Panc1 (cell line): ENCODE results near the gene C1orf105. TPM values are rescaled to one million over a fixed set of nuclear protein-coding genes. Genes with fewer than 3 reads are reported as not detected.
A peak's percentile ranks its signal among the peaks of the same experiment; 100 is the strongest.

Source experiments
- ATAC-seq: fragments of 200-7000 bp; cut with Tn5 transposase; 2 replicates; pipeline ENCODE4 v1.9.1; 2020; ENCODE audit warnings: mild to moderate bottlenecking, moderate library complexity
- BruUV-seq: library from RNA; stranded (reverse); fragments of 400-500 nt; replicated peaks from 2 replicates; lab custom pipeline; 2021; lab: Mats Ljungman, UMichigan
- CTCF ChIA-PET: fragments of 300-600 bp; sonication (Branson Sonifier 250); formaldehyde crosslinking; loops from one replicate; lab custom pipeline; 2022; ENCODE audit warnings: antibody characterized with exemption; lab: Charles Lee
- POLR2A ChIA-PET: fragments of 300-600 bp; sonication (Branson Sonifier 250); formaldehyde crosslinking; loops from one replicate; lab custom pipeline; 2022; ENCODE audit warnings: antibody characterized with exemption; lab: Charles Lee
- DNase-seq: peaks from one replicate; pipeline ENCODE4 v3.0.0-alpha.2; 2010; ENCODE audit warnings: low read depth, low spot score
- H3K27ac ChIP-seq: 2 replicates; pipeline ENCODE4 v1.5.1; 2011; ENCODE audit warnings: mild to moderate bottlenecking, low read length, inconsistent platforms
- H3K27me3 ChIP-seq: fragments of 200-500 bp; sonication (Bioruptor generic); 2 replicates; pipeline ENCODE4 v1.6.0; 2014; ENCODE audit warnings: low read length, inconsistent platforms; ENCODE audit not compliant: control insufficient read depth, insufficient read depth
- H3K36me3 ChIP-seq: fragments of 200-500 bp; sonication (Bioruptor generic); 2 replicates; pipeline ENCODE4 v1.5.1; 2014; ENCODE audit warnings: inconsistent platforms, mild to moderate bottlenecking, low read length, moderate library complexity; ENCODE audit not compliant: control insufficient read depth, insufficient read depth
- H3K4me1 ChIP-seq: 2 replicates; pipeline ENCODE4 v1.5.1; 2011; ENCODE audit warnings: inconsistent platforms, mild to moderate bottlenecking, low read length, moderate library complexity; ENCODE audit not compliant: control insufficient read depth, insufficient read depth
- H3K4me3 ChIP-seq, 2 experiments: 2 replicates each; pipeline ENCODE4 v1.5.1; 2011 to 2012; ENCODE audit warnings: low read depth in 2 of 2, low read length in 2 of 2, mild to moderate bottlenecking in 2 of 2, inconsistent platforms in 1 of 2, moderate library complexity in 1 of 2
- H3K9me3 ChIP-seq: fragments of 200-500 bp; sonication (Bioruptor generic); 2 replicates; pipeline ENCODE4 v1.5.1; 2014; ENCODE audit warnings: low read depth, mild to moderate bottlenecking, inconsistent platforms, low read length, moderate library complexity; ENCODE audit not compliant: control insufficient read depth, insufficient read depth
- CTCF ChIP-seq: fragments of 450-650 bp; IDR thresholded peaks from 2 replicates; pipeline ENCODE4 v1.5.1; 2017; ENCODE audit warnings: mild to moderate bottlenecking
- POLR2AphosphoS5 ChIP-seq: IDR thresholded peaks from 2 replicates; pipeline ENCODE4 v1.6.1; 2012; ENCODE audit warnings: mild to moderate bottlenecking, low read depth, low read length, moderate library complexity
- SIN3A ChIP-seq: IDR thresholded peaks from 2 replicates; pipeline ENCODE4 v1.6.1; 2012; ENCODE audit warnings: low read depth, mild to moderate bottlenecking, low read length, moderate library complexity, borderline replicate concordance; ENCODE audit not compliant: insufficient read depth
- TCF7L2 ChIP-seq: IDR thresholded peaks from 2 replicates; pipeline ENCODE4 v1.6.1; 2011; ENCODE audit warnings: mild to moderate bottlenecking, low read depth, low read length, inconsistent platforms
- in situ Hi-C: cut with HindIII; loops from 2 replicates; pipeline ENCODE4 v1.10.0; 2016; ENCODE audit warnings: low sequenced_read_pairs, low pct_unique_long_range_greater_than_20kb
- intact Hi-C: fragments of 100-400 bp; cut with micrococcal nuclease; formaldehyde crosslinking; loops from one replicate; pipeline ENCODE4 v1.10.0; 2022; ENCODE audit not compliant: unreplicated experiment
- total RNA-seq: library from RNA; stranded (reverse); gene quantifications from one replicate; pipeline ENCODE4 v1.2.1, GENCODE V29; 2021; ENCODE audit not compliant: unreplicated experiment
- TF ChIP-seq, protein P1 (sequence below), 2 experiments: IDR thresholded peaks; 2 replicates each; pipeline ENCODE4 v1.6.1; 2011 to 2012; ENCODE audit warnings: low read depth in 2 of 2, control low read depth in 1 of 2, low read length in 1 of 2, mild to moderate bottlenecking in 1 of 2, moderate library complexity in 1 of 2; ENCODE audit not compliant: insufficient read depth in 1 of 2

C1orf105 gene
- total RNA-seq, 1 experiment from 2014 or later: not detected

DNA sequence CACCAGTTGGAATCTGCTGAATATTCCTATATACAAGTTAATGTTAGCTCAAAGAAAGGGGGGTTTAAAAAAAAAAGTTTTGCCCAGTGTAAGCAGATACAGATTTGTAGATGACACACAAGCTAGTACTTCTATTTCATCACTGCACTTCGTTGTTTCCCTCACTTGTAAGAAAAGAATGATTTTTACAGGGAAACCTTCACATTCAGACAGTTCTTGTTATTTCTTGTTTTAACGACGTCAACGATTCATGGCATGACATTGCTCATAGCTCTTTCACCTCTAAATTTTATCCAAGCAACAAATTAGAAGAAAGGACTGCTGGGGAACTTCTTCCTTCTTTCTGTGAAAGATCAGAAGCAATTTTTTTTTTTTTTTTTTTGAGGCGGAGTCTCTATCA lies 25.7 kb upstream of the C1orf105 start:
- ATAC-seq (no peak), DNase-seq (no peak)
- TF ChIP-seq TCF7L2: no peak
- TF ChIP-seq, protein P1, sequence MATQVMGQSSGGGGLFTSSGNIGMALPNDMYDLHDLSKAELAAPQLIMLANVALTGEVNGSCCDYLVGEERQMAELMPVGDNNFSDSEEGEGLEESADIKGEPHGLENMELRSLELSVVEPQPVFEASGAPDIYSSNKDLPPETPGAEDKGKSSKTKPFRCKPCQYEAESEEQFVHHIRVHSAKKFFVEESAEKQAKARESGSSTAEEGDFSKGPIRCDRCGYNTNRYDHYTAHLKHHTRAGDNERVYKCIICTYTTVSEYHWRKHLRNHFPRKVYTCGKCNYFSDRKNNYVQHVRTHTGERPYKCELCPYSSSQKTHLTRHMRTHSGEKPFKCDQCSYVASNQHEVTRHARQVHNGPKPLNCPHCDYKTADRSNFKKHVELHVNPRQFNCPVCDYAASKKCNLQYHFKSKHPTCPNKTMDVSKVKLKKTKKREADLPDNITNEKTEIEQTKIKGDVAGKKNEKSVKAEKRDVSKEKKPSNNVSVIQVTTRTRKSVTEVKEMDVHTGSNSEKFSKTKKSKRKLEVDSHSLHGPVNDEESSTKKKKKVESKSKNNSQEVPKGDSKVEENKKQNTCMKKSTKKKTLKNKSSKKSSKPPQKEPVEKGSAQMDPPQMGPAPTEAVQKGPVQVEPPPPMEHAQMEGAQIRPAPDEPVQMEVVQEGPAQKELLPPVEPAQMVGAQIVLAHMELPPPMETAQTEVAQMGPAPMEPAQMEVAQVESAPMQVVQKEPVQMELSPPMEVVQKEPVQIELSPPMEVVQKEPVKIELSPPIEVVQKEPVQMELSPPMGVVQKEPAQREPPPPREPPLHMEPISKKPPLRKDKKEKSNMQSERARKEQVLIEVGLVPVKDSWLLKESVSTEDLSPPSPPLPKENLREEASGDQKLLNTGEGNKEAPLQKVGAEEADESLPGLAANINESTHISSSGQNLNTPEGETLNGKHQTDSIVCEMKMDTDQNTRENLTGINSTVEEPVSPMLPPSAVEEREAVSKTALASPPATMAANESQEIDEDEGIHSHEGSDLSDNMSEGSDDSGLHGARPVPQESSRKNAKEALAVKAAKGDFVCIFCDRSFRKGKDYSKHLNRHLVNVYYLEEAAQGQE (IDR thresholded peaks at IDR 0.05; ENCODE audit: insufficient read depth in 1 of 2, low read depth in 2 of 2, low read length in 1 of 2): no peak
- TF ChIP-seq CTCF: no peak
- TF ChIP-seq POLR2AphosphoS5: no peak
- no peak for TF ChIP-seq SIN3A
- ChIA-PET CTCF (interaction anchor here (0.7 to 1.1 kb wide), 3 partner anchors 40 to 409 kb away, joined by 3 to 7 read pairs (median 5); no protein-coding TSS in a partner anchor), POLR2A (interaction anchor here (0.7 kb wide), 2 partner anchors 73 to 213 kb away, joined by 3 to 13 read pairs; no protein-coding TSS in a partner anchor)
- peaks cover 18% of the 10 kb centered on the region; the same call in 1 of the 2 replicates for H3K9me3 ChIP-seq
- no TSS peak for BruUV-seq
- in situ Hi-C loops: no loop called here
- peak overlapping the region; percentile 100 for H3K27ac ChIP-seq
- intact Hi-C loops: loop anchor here (5.0 kb wide), 2 partner anchors 73 to 393 kb away; no protein-coding TSS in a partner anchor
- no peak overlapping the region for H3K4me3 ChIP-seq
- no peaks in the 10 kb centered on the region for H3K36me3 ChIP-seq
- peaks cover 24% of the 10 kb centered on the region for H3K4me1 ChIP-seq
- H3K27me3 ChIP-seq: no peaks in the 10 kb centered on the region

DNA sequence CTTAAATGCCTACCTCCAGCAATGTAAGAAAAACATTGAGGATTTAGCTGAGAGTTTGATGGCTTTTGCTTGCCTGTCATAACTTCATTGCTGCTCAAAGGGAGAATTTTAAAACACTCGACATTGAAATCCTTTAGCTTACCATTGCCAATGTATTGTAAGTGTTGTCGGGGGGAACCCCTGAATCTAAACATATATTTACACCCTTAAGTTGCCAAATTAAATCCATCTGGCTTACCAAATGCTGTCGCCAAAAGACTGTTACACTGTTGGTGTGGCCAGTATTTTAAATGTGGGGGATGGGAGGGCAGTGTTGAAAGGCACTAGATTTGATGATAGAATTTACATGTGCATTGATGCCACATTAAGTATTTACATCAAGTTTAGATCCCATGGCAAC lies 24.9 kb upstream of the C1orf105 start:
- BruUV-seq: no TSS peak
- no peaks in the 10 kb centered on the region for H3K27me3 ChIP-seq
- peaks cover 29% of the 10 kb centered on the region for H3K4me1 ChIP-seq
- DNase-seq (no peak), ATAC-seq (no peak)
- peak overlapping the region; percentile 100 for H3K27ac ChIP-seq
- H3K4me3 ChIP-seq: no peak overlapping the region
- CTCF ChIA-PET: interaction anchor here (0.7 kb wide), 1 partner anchor 410 kb away, joined by 5 read pairs; no protein-coding TSS in a partner anchor
- POLR2A ChIA-PET: interaction anchor here (0.7 kb wide), 1 partner anchor 74 kb away, joined by 13 read pairs; no protein-coding TSS in a partner anchor
- no peaks in the 10 kb centered on the region for H3K36me3 ChIP-seq
- intact Hi-C loops (loop anchor here (5.0 kb wide), 2 partner anchors 73 to 393 kb away; no protein-coding TSS in a partner anchor), in situ Hi-C loops (no loop called here)
- peaks cover 18% of the 10 kb centered on the region; the same call in 1 of the 2 replicates for H3K9me3 ChIP-seq
- TF ChIP-seq TCF7L2: no peak
- TF ChIP-seq SIN3A: no peak
- TF ChIP-seq CTCF: no peak
- TF ChIP-seq, protein P1 (IDR thresholded peaks at IDR 0.05; ENCODE audit: insufficient read depth in 1 of 2, low read depth in 2 of 2, low read length in 1 of 2): no peak
- TF ChIP-seq POLR2AphosphoS5: no peak
